GM08714 (cell line): ENCODE data around the gene P2RY10.

Experiments
- H3K4me3 ChIP-seq: fragments of 200-500 bp; sonication (Bioruptor generic); 2 replicates; pipeline ENCODE4 v1.5.1; 2014; ENCODE audit warnings: mild to moderate bottlenecking, low read length, inconsistent platforms
- ZNF274 ChIP-seq: IDR thresholded peaks from 2 replicates; pipeline ENCODE4 v1.6.1; 2012; ENCODE audit warnings: mild to moderate bottlenecking, low read depth, low read length

The P2RY10 gene

DNA sequence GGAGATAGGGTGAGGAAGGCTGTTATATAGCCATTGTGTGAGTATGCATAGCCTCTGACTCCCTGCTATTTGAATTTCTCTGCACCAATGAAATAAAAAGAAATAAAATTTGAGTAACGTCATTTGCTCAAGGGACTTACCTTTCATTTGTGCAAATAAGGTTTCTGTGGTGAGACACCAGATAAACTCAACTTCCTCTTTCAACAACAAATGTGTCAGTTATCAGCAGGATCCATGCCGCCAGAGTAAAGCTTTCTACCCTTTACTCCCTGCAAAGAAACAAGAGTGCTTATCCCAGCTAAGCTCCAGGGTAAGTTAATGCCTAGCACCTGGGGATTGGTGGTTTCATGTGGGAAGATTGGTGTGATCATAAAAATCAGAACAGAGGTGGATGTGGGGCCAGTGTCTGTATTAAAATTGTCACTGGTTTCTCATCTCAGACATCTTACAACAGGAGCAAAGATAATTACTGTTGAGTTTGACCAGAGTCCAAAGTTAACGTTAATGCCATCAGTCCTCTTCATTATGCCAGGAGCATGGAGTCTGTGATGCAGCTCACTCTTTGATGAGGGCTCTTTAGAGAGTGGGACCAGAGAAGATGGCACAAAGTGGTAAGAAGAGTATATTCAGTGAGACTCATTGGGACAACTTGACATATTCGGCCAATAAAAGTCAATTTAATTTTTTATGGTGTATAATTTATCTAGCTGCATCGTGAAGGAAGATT lies at the start of gene P2RY10:
TSS of gene P2RY10 (plus strand) at position 206 of the 727 bp plus-strand sequence. CDS start 15,130 bp downstream, outside the sequence.
- peak within 1 kb of the TSS; percentile 100 for H3K4me3 ChIP-seq
- no peak for TF ChIP-seq ZNF274

DNA sequence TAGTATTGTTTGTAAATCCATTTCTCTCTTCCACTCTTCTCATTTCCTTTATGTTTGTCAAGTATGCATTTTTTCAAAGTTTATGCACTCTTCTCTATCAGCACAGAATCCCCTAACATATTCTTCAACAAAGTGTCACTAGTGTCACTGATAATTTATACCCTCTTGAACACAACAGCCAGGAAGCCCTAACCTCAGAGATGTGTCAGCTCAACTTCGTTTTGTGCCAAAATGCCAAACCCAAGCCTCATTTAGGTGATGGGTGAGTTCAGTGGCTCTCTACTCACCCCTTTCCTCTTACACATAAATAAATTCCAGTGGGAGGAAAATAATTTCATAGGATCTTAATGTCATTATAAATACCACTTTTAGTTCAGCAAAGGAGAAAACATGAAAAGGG lies 22.4 kb upstream of the P2RY10 start:
- peak overlapping the region; percentile 54 for H3K4me3 ChIP-seq
- TF ChIP-seq ZNF274, result no peak

DNA sequence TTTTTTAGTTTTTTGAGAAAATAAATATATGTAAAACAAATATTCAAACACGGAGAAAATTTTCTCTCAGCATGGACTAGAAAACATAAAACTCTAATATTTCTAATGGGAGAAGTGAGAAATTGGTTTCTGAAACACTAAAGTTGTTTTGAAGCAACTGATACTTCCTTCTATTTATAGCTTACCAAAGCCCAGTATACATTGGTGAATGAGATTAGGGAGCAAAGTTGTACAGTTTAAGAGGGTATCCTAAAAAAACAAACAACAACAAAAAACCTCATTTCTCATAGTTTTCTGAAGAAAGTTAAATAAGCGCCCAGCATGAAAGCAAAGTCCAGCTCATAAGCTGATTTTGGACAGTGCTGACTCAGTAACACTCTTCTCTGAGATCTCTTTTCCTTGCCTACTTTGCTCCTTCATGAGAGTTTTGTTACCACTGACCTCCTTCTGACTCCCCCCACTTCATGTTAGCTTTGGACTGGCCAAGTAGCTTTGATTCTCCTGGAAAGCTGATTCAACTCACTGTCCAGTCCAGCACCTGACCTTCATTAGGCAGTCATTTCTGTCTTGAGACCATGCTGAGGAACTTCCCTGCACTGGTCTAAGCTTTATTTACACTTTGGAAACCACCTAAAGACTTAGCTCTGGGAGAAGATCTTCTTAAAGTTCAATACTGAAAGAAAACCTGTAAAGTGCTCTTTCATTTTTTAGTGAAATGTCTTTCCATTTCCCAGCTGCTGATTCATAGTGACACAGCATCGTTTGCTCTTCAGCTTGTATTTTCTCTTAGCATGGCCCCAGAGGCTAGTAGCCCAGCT lies 21.8 kb upstream of the P2RY10 start:
- TF ChIP-seq ZNF274, result no peak
- peak overlapping the region; percentile 68 for H3K4me3 ChIP-seq

DNA sequence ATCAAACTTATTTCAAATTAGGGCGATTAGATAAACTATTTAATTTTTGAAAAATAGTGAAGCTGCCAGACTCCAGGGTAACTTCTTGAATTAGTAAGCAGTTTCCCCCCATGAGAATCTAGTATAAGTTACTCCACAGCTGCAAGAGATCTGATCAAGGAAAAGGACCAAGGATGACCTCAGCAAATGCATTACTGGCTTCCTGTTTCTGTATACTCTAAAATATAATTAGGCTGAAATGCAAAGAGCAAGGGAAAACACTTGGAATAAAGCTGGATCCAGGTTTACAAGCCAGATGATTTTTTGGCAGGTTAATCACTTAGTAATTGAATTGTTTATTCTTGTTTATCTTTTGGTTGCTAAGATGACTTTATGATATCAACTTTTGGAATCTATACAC lies 13.4 kb upstream of the P2RY10 start:
- no peak overlapping the region for H3K4me3 ChIP-seq
- TF ChIP-seq ZNF274, result no peak

- TF ChIP-seq ZNF274, result no peak
- H3K4me3 ChIP-seq, result no peak overlapping the region
Observed at GRCh38 chrX:78934866-78935265, 10.3 kb upstream of the P2RY10 start.

- no peak overlapping the region for H3K4me3 ChIP-seq
- no peak for TF ChIP-seq ZNF274
Observed at GRCh38 chrX:78944351-78944750, 840 bp upstream of the P2RY10 start.

GRCh38 chrX:78946178-78946931 lies 1.2 kb downstream of the P2RY10 start:
- TF ChIP-seq ZNF274, result no peak
- peak overlapping the region; percentile 100 for H3K4me3 ChIP-seq

DNA sequence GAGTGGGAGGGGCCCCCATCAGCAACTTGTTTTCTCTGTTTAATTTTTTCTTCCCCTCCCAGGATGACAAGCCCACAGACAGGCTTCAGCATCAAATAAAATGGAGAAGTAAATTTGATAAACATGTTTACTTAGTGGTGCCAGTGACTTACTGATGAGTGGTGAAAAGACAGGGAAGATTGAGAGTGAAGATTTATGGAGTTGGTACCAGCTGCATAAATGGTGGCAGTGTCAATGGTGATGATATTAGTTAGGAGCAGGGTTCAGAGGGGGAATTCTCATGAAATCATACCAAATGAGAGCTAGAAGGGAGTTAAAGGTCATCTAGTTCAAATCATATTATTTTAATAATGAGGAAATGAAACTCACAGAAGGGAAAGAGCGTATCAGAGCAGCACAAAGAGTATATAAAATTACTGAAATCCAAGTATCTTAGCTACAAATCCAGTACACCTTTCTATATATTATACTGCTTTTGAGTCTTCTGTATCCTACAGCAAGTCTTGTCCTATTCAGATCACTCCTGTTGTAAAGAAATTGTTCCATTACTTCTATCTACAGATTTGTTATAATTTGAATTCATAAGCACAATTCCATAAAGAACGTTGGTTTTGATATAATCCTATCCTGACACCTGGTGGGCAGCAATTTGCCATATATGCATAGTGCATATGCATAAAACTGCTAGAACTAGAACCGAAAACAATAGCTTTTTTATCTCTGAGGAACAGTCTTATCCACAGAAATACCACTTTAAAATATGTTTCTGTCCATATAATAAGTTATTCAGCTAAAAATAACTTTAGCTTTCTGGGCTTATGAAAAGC lies 5.0 kb downstream of the P2RY10 start:
- TF ChIP-seq ZNF274, result no peak
- peak overlapping the region; percentile 100 for H3K4me3 ChIP-seq

GRCh38 chrX:78957049-78957767 lies 12.0 kb downstream of the P2RY10 start:
- TF ChIP-seq ZNF274, result no peak
- H3K4me3 ChIP-seq, result peak overlapping the region; percentile 16; the same call in 1 of the 2 replicates

DNA sequence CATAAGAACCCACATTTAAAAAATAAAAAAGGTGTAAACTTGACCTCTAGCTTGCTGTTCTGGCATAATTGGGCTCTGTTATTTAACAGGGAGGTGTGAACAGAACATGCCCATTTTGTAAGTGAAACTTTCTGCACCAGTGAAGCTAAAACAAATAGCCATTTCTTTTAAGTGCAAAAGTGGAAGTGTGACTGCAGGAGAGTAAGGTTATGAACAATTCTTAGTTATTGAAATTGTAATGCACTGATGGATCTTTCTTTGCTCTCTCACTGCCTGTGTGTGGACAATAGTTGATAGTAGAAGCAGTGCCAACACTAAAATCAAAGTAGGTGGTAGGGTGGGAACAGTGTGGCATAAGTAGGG lies 12.6 kb downstream of the P2RY10 start:
- H3K4me3 ChIP-seq, result no peak overlapping the region
- no peak for TF ChIP-seq ZNF274

DNA sequence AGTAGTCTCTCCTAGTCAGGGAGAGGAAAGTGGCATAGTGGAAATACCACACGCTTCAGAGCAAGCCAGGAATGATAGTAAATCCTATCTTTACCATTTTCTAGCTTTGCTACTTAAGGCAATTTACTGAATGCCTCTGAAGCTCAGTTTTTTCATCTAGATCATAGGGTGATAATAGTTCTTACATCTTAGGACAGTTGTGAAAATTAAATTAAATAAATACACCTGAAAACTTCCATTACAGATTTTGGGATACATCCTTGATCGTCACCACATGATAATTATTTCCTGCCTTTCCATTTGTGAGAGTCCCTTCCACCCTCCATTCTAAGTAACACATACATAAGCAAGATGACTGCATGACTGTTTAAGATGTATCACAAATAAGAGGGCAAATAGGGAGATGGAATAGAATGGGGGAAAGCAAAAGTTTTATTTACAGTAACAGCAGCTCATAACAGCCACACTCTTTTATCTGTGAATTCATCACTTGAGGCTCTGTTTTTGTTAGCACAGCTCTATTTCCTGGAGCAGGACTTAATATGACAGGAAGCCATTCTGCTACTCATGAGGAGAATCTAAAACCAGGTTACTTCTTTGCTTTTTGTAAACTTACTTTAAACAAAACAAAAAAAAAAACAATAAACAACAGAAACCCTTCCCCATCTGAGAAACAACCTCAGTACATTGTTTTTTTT lies 13.4 kb downstream of the P2RY10 start:
- no peak for TF ChIP-seq ZNF274
- no peak overlapping the region for H3K4me3 ChIP-seq

DNA sequence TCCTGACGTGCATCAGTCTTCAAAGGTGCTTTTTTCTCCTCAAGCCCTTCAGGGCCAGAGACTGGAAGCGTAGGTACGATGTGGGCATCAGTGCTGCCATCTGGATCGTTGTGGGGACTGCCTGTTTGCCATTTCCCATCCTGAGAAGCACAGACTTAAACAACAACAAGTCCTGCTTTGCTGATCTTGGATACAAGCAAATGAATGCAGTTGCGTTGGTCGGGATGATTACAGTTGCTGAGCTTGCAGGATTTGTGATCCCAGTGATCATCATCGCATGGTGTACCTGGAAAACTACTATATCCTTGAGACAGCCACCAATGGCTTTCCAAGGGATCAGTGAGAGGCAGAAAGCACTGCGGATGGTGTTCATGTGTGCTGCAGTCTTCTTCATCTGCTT lies 15.7 kb downstream of the P2RY10 start:
- no peak overlapping the region for H3K4me3 ChIP-seq
- TF ChIP-seq ZNF274, result no peak
